ENCODE measurements around the gene ANKFY1. TPM values are rescaled to one million over a fixed set of nuclear protein-coding genes. Genes with fewer than 3 reads are reported as not detected.

Gene ANKFY1
- polyA plus RNA-seq, 1 of the 3 experiments (the other 2 are of a cell fraction), result 29.6 TPM

DNA sequence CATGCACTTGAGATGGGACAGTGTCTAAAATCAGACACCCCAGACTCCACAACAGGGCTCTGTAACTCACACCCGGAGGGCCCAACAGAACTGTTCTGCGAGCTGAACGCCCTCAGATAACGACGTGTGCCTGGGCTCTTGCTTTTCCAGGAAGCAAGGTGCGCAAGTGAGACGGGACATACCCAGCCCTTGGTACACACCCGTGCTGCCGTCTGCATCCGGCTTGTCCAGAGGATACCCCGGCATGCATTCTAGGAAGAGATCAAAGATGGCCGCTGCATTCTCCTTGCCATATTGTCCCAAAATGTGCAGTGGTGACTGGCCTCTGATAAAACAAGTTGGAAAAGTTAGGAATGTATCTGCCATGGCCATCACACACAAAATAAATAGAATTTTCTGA is 91.4 kb downstream of the ANKFY1 start:
- no peak for DNase-seq
- TF ChIP-seq, protein P1, sequence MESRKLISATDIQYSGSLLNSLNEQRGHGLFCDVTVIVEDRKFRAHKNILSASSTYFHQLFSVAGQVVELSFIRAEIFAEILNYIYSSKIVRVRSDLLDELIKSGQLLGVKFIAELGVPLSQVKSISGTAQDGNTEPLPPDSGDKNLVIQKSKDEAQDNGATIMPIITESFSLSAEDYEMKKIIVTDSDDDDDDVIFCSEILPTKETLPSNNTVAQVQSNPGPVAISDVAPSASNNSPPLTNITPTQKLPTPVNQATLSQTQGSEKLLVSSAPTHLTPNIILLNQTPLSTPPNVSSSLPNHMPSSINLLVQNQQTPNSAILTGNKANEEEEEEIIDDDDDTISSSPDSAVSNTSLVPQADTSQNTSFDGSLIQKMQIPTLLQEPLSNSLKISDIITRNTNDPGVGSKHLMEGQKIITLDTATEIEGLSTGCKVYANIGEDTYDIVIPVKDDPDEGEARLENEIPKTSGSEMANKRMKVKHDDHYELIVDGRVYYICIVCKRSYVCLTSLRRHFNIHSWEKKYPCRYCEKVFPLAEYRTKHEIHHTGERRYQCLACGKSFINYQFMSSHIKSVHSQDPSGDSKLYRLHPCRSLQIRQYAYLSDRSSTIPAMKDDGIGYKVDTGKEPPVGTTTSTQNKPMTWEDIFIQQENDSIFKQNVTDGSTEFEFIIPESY (IDR thresholded peaks at IDR 0.05; ENCODE audit: borderline replicate concordance, low read depth), result no peak
- TF ChIP-seq EZH2phosphoT487 (IDR thresholded peaks at IDR 0.05; ENCODE audit: borderline replicate concordance, low read depth), result no peak
- TF ChIP-seq FOSL2 (IDR thresholded peaks at IDR 0.05; ENCODE audit: borderline replicate concordance, low read depth), result no peak
- TF ChIP-seq TEAD4 (IDR thresholded peaks at IDR 0.05; ENCODE audit: borderline replicate concordance, insufficient read depth), result no peak
- no peak for TF ChIP-seq SMC3 (IDR thresholded peaks at IDR 0.05; ENCODE audit: low read depth, low read length)
- no peak for TF ChIP-seq YY1 (IDR thresholded peaks at IDR 0.05; ENCODE audit: low read depth)
- TF ChIP-seq, protein P2, sequence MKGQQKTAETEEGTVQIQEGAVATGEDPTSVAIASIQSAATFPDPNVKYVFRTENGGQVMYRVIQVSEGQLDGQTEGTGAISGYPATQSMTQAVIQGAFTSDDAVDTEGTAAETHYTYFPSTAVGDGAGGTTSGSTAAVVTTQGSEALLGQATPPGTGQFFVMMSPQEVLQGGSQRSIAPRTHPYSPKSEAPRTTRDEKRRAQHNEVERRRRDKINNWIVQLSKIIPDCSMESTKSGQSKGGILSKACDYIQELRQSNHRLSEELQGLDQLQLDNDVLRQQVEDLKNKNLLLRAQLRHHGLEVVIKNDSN (IDR thresholded peaks at IDR 0.05; ENCODE audit: borderline replicate concordance, low read depth), result no peak
- no peak for TF ChIP-seq ELF1 (IDR thresholded peaks at IDR 0.05)
- no peak for TF ChIP-seq GABPA (IDR thresholded peaks at IDR 0.05; ENCODE audit: low read depth)
- TF ChIP-seq, protein P3, sequence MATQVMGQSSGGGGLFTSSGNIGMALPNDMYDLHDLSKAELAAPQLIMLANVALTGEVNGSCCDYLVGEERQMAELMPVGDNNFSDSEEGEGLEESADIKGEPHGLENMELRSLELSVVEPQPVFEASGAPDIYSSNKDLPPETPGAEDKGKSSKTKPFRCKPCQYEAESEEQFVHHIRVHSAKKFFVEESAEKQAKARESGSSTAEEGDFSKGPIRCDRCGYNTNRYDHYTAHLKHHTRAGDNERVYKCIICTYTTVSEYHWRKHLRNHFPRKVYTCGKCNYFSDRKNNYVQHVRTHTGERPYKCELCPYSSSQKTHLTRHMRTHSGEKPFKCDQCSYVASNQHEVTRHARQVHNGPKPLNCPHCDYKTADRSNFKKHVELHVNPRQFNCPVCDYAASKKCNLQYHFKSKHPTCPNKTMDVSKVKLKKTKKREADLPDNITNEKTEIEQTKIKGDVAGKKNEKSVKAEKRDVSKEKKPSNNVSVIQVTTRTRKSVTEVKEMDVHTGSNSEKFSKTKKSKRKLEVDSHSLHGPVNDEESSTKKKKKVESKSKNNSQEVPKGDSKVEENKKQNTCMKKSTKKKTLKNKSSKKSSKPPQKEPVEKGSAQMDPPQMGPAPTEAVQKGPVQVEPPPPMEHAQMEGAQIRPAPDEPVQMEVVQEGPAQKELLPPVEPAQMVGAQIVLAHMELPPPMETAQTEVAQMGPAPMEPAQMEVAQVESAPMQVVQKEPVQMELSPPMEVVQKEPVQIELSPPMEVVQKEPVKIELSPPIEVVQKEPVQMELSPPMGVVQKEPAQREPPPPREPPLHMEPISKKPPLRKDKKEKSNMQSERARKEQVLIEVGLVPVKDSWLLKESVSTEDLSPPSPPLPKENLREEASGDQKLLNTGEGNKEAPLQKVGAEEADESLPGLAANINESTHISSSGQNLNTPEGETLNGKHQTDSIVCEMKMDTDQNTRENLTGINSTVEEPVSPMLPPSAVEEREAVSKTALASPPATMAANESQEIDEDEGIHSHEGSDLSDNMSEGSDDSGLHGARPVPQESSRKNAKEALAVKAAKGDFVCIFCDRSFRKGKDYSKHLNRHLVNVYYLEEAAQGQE (IDR thresholded peaks at IDR 0.05; ENCODE audit: low read depth, low read length), result no peak
- TF ChIP-seq GATA2 (CRISPR knock-in tag; IDR thresholded peaks at IDR 0.05), result no peak
- TF ChIP-seq RXRA (IDR thresholded peaks at IDR 0.05; ENCODE audit: borderline replicate concordance, low read depth), result no peak
- TF ChIP-seq SIN3A (IDR thresholded peaks at IDR 0.05; ENCODE audit: borderline replicate concordance, low read depth, low read length), result no peak
- no peak for TF ChIP-seq POLR2AphosphoS5 (IDR thresholded peaks at IDR 0.05; ENCODE audit: low read depth, low read length)
- no peak for TF ChIP-seq JUND (IDR thresholded peaks at IDR 0.05)
- TF ChIP-seq EP300 (IDR thresholded peaks at IDR 0.05; ENCODE audit: borderline replicate concordance in 1 of 2, low read depth in 1 of 2, low read length in 1 of 2), result no peak
- no peak for TF ChIP-seq RAD21 (IDR thresholded peaks at IDR 0.05; ENCODE audit: low read length)
- TF ChIP-seq, protein P4, sequence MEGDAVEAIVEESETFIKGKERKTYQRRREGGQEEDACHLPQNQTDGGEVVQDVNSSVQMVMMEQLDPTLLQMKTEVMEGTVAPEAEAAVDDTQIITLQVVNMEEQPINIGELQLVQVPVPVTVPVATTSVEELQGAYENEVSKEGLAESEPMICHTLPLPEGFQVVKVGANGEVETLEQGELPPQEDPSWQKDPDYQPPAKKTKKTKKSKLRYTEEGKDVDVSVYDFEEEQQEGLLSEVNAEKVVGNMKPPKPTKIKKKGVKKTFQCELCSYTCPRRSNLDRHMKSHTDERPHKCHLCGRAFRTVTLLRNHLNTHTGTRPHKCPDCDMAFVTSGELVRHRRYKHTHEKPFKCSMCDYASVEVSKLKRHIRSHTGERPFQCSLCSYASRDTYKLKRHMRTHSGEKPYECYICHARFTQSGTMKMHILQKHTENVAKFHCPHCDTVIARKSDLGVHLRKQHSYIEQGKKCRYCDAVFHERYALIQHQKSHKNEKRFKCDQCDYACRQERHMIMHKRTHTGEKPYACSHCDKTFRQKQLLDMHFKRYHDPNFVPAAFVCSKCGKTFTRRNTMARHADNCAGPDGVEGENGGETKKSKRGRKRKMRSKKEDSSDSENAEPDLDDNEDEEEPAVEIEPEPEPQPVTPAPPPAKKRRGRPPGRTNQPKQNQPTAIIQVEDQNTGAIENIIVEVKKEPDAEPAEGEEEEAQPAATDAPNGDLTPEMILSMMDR (IDR thresholded peaks at IDR 0.05), result no peak
- TF ChIP-seq, protein P5, sequence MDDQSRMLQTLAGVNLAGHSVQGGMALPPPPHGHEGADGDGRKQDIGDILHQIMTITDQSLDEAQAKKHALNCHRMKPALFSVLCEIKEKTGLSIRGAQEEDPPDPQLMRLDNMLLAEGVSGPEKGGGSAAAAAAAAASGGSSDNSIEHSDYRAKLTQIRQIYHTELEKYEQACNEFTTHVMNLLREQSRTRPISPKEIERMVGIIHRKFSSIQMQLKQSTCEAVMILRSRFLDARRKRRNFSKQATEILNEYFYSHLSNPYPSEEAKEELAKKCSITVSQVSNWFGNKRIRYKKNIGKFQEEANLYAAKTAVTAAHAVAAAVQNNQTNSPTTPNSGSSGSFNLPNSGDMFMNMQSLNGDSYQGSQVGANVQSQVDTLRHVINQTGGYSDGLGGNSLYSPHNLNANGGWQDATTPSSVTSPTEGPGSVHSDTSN (IDR thresholded peaks at IDR 0.05), result no peak
- TF ChIP-seq CHD2 (IDR thresholded peaks at IDR 0.05; ENCODE audit: low read length, partially characterized antibody), result no peak
- no peaks in the 10 kb centered on the region for H4K20me1 ChIP-seq (ENCODE audit: insufficient read depth)
- H2AFZ ChIP-seq (ENCODE audit: low read depth), result no peak overlapping the region
- H3F3A ChIP-seq (replicated peaks; ENCODE audit: insufficient read depth), result no peaks in the 10 kb centered on the region
- H3K27me3 ChIP-seq (ENCODE audit: insufficient read depth), result no peaks in the 10 kb centered on the region
- H3K9me3 ChIP-seq, result no peaks in the 10 kb centered on the region
- H3K4me3 ChIP-seq (ENCODE audit: low read depth in 2 of 2, low read length in 1 of 2), result no peak overlapping the region
- no peak overlapping the region for H3K4me2 ChIP-seq
- peaks cover 30 to 82% of the 10 kb centered on the region in 2 experiments for H3K36me3 ChIP-seq (replicated peaks in 1 of 2; ENCODE audit: control insufficient read depth in 1 of 2, insufficient read depth in 2 of 2, low read length in 1 of 2)
- WGBS (ENCODE audit: low lambda C conversion rate), result 92% methylated on average over 12 of the region's 12 CpGs
- no peaks in the 10 kb centered on the region for H3K9me2 ChIP-seq
- no peaks in the 10 kb centered on the region for H3K4me1 ChIP-seq (ENCODE audit: control insufficient read depth in 1 of 2, insufficient read depth in 2 of 2, low read depth in 1 of 2, low read length in 1 of 2)
- no peak overlapping the region for H3K27ac ChIP-seq (ENCODE audit: low read depth in 2 of 2, low read length in 1 of 2)
- POLR2A ChIA-PET, result no interaction called here
- H3K9ac ChIP-seq, result no peak overlapping the region
- CTCF ChIA-PET, result no interaction called here
- H3K79me2 ChIP-seq (ENCODE audit: insufficient read depth), result no peaks in the 10 kb centered on the region

Data from SK-N-SH (cell line).